GM19455 (cell line): ENCODE data around the gene TMBIM1.

Experiments
- ATAC-seq: cut with Tn5 transposase; IDR thresholded peaks from one replicate; pipeline ENCODE4 v1.9.1; 2021; ENCODE audit not compliant: unreplicated experiment

The TMBIM1 gene

DNA sequence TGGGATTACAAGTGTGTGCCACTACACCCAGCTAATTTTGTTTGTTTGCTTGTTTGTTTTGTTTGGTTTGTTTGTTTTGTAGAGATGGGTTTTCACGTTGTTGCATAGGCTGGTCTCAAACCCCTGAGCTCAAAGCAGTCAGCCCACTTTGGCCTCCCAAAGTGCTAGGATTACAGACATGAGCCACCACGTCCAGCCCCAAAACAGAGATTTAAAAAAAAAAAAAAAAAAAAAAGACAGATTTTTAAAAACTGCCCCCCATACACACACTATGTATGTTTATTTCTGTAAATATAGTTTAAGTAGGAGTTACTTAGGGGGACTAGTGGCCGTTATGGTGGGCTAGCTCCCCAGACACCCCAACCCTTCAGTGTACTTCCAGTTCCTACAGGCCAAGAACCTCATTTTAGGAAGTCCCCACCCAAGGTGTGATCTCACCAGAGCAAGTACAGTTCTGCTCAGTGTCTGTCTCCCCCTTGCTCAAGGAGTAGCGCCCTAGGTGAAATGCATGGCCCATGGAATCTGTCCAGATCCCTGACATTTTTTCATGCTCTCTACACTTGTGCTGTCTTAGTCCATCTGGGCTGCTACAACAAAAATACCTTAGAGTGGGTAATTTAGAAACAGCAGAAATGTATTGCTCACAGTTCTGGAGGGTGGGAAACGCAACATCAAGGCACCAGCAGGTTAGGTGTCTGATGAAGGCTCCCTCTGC is 1.6 kb upstream of the TMBIM1 start:
- ATAC-seq, result no peak

DNA sequence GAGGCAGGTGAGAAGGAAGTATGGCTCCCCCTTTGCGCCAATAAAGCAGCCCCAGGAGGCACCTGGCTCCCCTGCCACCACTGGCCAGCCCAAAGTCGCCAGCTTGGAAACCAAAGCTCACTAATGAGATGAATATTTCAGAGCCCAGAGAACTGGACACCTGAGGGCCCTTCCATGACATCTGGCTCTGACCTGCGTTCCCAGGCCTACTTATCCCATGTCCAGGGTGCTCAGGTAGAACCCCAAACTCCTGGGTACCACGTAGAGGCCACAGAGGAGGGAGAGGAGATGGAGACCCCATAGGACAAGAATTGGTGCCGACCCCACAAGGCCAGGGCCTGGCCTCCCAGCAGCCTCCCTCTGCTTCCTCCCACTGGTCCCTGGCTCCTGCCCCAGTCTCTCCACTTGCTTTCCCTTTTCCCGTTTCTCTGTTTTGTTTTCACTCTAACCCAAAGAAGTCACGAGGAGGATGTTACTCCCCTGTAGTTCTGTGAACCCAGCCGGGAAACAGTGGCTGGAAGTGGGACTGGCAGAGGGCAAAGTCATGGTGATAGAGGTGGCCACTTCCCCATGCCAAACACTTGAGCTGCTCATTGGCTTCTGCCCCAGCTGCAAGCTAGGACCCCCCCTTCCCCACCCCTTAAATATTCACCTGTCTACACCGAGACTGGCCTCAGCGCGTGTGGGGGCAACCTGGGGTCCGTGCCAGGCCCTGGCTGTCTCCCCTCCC is 820 bp downstream of the TMBIM1 start:
- ATAC-seq, result no peak

DNA sequence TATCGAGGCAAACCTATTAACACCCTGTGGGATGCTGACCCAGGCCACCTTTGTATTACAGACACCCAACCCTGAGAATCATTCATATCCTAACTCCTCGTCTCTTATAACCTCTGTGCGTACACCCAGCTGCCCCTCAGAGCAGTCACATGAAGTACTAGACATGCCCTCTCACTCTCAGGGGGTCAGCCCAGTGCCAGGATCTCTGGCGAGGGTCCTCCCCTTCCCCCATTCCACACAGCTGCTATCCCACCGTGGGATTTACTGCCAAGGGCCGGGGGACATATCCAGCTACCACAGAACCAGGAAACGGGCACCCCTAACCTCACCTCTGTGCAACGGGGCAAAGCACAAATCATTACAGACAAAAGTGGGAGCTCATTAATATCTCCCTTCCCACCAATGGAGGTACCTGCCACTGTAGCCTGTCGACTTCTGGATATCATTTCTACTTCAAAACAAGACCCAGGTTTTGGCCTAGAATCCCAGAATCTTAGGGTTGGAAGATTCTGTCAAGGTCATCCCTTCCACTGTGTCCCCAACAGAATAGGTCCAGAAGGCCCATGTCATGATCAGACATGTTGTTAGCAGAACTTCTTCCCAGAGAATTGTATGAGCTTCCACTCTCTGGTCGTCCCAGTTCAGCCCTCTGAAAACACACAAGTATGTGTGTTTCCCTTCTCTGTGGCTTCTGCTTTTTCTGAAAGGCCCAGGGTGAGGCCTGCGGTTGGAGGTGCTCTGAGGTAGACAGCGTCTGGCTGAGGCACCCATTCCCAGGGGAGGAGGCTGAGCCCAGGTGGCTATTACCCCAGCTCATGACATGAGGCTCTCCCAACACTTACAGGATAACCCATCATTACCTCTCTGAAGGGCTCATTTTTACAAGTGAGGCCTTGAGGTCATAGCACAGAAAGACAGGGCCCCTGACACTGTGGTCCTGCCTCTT is 1.7 kb downstream of the TMBIM1 start:
- ATAC-seq, result no peak

DNA sequence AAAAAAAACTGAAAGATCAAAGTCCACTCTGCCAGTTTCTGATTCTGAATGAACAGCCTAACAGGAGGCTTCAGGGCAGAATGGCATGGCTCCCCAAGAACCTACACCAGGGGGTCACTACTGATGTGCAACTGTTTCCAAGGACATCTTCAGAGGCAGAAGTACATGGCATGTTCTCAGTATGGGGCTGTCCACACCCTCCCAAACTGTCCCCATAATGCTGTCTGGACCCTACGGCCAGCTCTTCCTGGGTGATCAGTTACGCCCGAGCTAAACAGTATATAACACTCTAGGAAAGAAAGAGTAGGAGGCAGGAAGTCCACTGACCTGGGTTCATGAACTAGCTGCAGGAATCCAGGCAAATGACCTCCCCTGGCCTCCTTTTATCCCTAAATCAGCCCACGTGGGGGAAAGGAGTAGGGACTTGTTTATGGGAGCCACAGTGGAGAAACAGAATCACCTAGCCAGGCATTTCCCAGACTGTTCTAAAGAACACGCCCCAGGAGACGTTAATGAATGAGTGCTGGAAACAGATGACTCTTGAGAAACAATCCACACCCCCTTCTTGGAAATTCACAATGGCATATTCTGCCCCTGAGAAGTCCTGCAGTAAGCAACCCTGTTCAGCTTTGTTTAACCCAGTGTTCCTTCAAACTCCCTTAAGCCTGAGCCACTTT is 2.5 kb downstream of the TMBIM1 start:
- no peak for ATAC-seq

DNA sequence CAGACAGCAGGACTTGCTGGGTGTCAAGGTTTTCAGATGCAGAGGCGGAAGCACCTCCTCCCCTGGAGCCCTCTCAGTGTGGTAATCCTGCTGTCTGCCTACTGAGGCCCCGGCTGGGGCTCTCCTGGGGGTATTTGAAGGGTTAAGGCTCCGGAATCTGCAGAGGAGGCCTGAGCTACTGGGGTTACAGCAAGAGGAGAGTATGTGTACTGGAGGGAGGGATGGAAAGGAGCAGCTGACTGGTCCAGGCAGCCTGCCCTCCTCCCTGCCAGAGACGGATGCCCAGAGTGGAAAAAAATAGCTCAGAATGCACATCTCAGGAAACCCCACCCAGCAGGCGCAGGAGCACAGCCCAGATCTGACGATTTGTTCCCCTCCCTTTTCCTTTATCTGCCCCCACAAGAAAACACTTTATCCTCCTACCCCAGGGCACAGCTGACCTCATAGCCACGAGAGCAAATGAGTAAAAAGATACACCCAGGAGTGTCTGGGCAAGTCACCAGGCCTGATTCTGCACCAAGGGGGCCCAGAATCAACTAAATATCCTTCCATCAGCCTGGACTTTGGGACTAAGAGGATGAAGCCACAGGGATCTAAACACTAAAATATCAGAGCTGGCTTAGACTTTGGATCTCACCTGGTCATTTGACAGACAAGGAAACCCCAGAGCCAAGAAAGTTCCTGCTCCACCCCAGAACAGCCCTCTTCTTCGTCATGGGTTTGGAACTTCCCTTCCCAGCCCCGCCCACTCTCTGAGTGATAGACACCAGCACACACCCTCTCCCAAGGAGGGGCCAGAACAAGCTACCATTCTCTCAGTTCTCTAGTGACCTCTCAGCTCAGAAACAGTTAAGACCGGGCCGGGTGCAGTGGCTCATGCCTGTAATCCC is 5.5 kb downstream of the TMBIM1 start:
- peak; percentile 64 for ATAC-seq

DNA sequence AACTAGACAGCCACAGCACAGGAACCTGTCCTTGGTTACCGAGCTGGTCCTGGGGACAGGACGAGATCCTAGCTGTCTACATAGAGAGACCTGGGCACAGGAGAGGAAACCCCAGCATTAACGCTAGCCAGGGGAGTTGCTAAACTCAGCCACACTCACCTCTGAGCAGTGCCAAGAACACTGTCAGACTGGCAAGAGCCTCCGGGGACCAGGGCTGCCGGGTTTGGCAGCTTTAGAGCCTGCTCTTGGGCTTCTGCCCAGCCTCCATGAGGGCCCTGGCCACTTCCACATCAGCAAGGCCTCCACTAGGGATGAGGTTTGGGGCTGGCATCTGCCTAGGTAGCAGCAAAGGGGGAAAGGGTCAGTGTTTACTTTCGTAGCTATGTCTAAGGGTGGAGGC is 6.7 kb downstream of the TMBIM1 start:
- no peak for ATAC-seq

DNA sequence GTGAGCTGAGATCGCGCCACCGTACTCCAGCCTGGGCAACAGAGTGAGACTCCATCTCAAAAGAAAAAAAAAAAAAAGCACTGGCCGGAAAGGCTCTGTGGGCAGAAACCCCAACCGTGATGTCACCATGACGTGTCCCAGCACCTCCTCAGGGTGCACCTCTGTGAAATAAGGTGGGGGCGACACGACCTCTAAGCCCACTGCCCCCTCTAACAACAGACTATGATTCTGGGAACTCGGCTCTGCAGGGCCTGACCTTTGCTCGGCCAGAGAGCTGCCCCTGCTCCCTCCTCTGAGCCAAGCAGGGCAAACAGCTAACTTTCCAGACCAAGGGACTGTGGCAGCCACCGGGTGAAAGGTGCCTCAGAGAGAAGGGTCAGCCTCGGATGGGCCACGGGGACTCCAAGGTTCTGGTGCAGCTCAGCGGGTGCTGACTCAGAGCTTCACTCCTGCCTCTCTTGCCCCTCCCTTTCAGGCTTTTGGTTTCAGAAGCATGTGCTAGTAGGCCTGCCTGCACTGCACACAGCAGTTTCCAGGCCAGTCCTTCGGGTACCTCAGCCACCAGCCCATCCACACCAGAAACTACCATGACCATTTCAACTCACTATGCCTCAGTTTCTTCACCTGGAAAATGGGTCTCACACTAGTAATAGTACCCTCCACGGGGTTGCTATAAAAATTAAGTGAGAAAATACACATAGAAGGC is 8.0 kb downstream of the TMBIM1 start:
- ATAC-seq, result peak; percentile 74

DNA sequence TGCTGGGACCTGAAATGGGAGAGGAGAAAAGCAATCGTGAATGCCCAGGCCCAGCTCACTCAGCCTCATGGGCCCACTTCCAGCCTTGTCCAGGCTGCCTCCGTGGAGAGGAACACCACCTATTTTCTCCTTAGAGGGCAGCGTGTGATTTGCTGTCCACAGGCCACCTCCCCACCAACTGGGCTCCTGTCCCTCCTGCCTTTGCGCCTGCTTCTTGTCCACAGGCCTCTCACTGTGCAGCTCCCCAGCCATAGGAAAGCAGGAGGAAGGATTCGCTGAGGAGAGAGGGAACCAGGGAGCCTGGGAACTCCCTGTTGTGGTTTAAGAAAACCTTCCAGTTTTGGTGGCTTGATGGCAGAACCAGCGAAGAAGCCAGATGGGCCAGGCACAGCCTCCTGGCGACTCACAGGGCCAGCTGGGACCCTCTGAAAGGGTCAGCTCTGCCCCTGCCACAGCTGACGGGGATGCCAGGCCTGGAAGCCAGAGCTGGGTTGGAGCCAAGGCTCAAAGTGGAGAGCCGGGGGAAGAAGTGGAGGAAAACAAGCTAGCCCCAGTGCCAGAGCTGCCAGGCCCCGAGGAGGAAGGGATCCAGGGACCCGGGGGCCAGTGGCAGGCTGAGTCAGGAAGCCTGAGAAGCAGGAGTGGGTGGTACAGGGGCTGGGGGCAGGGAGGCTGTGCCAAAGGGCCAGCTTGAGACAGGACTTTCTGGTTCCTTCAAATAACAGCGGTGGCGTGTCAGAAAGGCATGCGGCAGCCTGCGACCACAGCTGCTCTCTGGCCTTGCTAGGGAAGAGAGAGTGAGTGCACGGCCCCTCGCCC is 9.9 kb downstream of the TMBIM1 start:
- ATAC-seq, result no peak

DNA sequence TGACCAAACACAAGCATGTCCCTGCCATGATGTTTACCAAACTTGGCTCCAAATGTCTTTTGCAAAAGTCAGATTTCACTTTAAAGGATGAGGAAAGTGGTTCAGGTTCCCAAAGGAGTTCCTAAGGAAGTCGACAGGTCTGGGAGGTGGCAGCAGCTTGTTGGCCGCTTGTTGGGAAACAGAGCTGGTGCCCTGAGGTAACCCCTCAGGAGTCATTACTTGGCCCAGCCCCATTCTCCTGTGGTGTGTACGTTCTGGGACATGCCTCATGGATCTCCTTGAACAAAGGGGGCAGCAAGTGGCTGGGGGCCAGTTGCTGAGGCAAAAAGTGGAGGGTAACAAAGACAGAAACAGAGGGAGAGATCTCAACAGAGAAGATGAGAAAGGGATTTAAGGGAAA is 10.9 kb downstream of the TMBIM1 start:
- no peak for ATAC-seq

DNA sequence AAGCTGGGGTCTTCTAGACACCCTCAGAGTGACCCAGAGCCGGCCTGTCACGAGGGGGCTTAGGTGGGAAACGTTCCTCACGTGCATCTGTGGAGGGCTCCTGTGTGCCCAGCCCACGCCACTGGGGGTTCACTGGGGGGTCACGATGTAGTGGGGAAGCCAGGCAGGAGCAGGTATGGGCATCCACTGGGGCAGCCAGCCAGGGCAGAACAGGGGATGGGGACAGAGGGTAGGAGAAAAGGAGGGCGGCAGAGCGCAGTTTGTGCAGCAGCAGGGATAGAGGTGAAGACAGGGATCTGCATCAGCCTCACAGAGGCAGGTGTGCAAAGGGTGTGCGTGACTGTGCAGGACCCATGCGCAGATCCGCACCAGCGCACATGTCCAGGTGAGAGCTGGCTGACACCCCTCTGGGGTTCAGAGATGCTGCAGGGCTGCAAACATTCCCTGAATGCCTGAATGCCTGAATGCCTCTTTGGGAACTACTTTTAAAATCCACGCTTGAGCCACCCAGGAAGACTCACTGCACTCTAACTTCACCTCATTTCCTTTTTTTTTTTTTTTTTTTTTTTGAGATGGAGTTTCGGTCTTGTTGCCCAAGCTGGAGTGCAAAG is 11.9 kb downstream of the TMBIM1 start:
- no peak for ATAC-seq

DNA sequence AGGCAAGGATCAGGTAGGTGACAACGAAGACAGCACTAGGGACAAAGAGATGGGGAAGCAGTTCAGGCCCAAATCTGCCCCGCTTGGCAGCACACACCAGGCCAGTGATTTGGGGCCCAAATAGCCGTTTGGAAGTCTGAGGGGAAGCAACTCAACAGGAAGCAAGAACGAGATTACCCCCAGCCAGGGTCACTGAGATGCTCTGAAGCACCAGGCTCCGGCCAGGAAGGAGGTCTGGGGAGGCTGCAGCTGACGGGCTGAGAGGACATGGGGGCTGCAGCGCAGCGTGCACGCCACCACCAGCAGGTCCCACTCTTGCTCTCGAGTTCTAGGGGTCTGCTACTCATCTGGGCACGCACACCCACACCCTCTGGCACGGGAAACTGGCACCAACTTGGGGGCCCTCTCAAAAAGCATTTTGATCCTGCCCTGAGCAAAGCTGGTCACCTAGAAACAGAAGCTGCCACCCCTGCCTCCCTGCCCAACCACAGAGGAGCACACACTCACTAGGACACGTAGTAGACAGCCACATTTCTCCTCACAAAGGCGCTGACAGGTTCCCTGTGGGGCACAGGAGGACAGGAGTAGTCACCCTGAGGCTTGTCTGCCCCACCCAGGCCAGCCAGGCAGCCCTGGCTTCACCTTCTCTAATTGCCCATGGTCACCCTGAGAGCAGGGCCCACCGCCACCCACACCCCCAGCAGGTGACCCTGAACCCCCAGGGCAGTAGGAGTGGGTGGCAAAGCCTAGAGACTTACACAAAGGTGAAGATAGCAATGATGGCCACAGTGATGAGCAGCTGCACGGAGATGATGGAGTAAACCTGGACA is 13.6 kb downstream of the TMBIM1 start:
- no peak for ATAC-seq

DNA sequence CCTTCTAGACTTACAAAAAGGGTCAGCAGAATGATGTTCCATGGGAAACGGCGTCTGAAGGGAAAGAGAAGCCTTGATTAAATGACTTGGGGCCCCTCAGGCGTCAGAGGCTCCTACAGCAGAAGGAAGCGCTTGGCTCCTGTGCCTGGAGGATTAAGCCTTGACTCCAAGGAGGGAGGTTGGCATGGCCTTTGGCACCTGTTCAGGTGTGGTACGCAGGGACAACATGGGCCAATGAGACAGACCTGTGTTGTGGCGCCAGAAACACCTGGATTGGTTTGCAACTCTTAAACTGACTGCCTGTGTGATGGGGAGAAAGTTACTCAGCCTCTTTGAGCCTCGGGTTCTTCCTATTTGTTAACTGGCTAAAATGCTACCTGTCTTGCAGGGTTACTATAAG is 14.4 kb downstream of the TMBIM1 start:
- ATAC-seq, result no peak

DNA sequence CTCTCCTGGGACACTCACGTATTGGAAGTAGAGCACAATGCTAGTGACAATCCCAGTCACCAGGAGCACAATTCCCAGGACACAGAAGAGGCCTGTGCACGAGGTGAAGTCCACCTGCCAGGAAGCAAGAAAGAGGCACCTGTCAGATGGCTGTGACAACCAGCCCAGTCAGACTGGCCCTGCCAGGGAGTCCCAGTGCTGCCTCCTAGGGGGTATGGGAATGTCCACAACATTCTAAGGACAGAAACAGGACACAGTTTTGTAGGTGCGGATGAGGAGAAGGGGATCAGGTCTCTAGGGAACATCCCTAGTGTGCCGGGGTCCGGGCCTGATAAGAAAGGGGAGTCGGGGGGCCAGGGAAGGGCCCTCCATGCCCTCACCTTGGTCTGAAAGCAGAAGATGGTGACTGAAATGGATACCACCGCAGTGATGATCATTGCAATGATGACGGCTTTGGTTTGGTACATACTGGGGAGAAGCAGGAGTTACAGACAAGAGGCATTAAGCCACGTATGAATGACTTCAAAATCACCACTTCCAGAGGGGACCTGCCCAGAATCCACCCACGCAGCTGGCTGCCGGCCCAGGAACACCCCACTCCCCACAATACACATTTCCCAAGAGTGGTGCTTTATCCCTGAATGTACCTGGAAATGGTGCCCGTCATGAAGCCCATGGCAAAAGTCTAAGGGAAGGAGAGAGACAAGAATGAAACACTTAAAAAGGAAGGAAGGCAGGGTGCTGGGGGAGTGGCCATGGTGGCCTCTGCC is 15.1 kb downstream of the TMBIM1 start:
- ATAC-seq, result no peak

DNA sequence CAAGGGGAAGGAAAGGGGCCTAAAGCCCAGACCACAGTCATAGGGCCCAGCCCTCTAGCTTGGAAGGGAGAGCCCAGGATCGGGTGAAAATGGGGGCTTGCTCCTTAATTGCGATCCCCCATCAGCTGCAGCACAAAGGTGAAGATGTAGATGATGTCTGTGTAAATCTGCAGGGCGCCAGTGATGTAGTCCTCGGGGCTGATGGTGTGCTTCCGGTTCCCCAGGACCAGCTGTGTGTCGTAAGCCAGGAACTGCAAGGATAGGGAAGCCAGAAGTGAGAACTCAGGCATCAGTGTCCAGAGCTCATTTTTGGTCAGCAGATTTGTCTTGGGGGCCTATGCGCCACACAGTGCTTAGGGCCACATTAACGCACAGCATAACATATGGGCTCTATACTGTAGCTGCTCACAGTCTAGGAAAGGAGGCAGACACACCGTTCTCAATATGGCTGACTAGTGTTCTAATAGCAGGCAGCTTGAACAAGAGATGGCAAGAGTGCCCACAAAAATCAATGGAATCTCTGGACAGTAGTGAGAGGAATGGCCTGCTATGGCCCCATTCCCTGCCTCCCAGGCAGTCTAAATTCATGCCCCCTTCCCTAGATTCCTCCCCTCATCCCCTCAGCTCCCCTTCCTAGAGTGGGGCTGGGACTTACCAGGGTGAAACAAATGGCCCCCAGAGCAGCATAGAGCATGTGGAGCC is 16.8 kb downstream of the TMBIM1 start:
- ATAC-seq, result no peak

DNA sequence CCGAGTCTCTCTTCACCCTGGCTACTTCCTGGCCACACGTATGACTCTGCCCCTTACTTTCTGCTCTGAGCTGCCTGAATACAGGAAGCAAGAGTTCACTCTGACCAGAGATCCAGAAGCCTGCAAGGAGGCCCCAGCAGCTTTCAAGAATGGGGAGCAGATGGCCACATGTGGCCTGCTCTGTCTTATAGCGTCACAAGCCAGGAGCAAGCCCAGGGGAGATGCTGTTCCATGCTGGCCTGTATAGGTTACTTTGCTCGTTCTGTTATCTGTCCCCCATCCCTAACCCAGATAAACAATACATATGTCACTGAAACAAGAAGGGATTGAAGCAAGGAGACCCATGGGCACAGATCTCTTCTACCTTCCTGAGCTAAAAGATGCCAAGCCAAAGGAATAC is 17.7 kb downstream of the TMBIM1 start:
- ATAC-seq, result no peak

DNA sequence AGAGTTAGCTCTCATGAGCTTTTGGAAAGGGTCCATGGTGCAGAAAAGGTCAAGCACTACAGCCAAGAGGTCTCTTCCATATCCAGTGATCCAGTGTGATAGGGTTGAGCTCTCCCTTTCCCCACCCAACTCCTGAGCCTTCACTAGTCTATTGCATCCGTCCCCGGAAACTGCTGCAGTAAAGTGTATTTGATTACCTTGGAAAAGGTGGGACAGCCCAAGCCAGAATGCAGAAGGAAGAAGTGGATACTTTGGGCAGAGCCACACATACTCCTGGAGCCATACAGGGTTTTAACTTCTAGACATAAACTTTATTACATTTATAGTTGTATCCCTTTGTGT is 18.4 kb downstream of the TMBIM1 start:
- no peak for ATAC-seq
